Hypothalamus (tissue), 51 donors: Measurements from ENCODE around the gene HLA-DMB.
"Not testable (repeated sequence)": the region's sequence is repeated elsewhere in the genome, so short reads cannot be mapped to it uniquely, and the experiment has no call there.

Experiments used
- DNase-seq, 51 donors: peaks; one replicate each; lab custom pipeline; 2025; lab: John Stamatoyannopoulos, UW

The HLA-DMB gene

GRCh38 chr6:32952817-32953739 is 12.2 kb upstream of the HLA-DMB start, which contains the start of gene HLA-DMA:
Gene HLA-DMA (minus strand): TSS chr6:32953097. CDS start chr6:32953036, 61 bp downstream.
- DNase-seq: peak in 41 of 51 donors; percentile 23 to 84 (median 66)

- no peak for DNase-seq
Measured at GRCh38 chr6:32950449-32950848, 9.6 kb upstream of the HLA-DMB start.

- DNase-seq: no peak
Measured at GRCh38 chr6:32950010-32950409, 9.2 kb upstream of the HLA-DMB start.

GRCh38 chr6:32949113-32949512 is 8.3 kb upstream of the HLA-DMB start:
- DNase-seq: no peak

- DNase-seq: no peak
Measured at GRCh38 chr6:32947552-32948465, 7.0 kb upstream of the HLA-DMB start.

- no peak for DNase-seq
Measured at GRCh38 chr6:32946893-32947292, 6.1 kb upstream of the HLA-DMB start.

- DNase-seq: no peak
Measured at GRCh38 chr6:32945953-32946352, 5.1 kb upstream of the HLA-DMB start.

- no peak for DNase-seq
Measured at GRCh38 chr6:32945108-32945760, 4.4 kb upstream of the HLA-DMB start.

- DNase-seq: peak in 4 of 51 donors; percentile 3 to 38 (median 14)
Measured at GRCh38 chr6:32943864-32944649, 3.2 kb upstream of the HLA-DMB start.

GRCh38 chr6:32942555-32943123 is 1.8 kb upstream of the HLA-DMB start:
- DNase-seq: not testable (repeated sequence)

- no peak for DNase-seq
Measured at GRCh38 chr6:32941214-32941768, 463 bp upstream of the HLA-DMB start.

- no peak for DNase-seq
Measured at GRCh38 chr6:32938494-32938893, 2.3 kb downstream of the HLA-DMB start.

GRCh38 chr6:32937230-32937633 is 3.6 kb downstream of the HLA-DMB start:
- DNase-seq: peak in 7 of 51 donors; percentile 6 to 30 (median 17)

GRCh38 chr6:32936239-32937152 is 4.3 kb downstream of the HLA-DMB start:
- DNase-seq: no peak

GRCh38 chr6:32935551-32936238 is 5.1 kb downstream of the HLA-DMB start:
- no peak for DNase-seq

- DNase-seq: peak in 34 of 51 donors; percentile 8 to 77 (median 50)
Measured at GRCh38 chr6:32933661-32934085, 7.2 kb downstream of the HLA-DMB start.

- DNase-seq: no peak
Measured at GRCh38 chr6:32932132-32932868, 8.5 kb downstream of the HLA-DMB start.
